Myocyte (in vitro differentiated cells): ENCODE measurements around the gene GLDN. TPM values are rescaled to one million over a fixed set of nuclear protein-coding genes. Genes with fewer than 3 reads are reported as not detected.

Experiments used
- DNase-seq: peaks from one replicate; pipeline ENCODE4 v3.0.0-alpha.2; 2012; ENCODE audit warnings: low read depth
- polyA plus RNA-seq: library from polyadenylated mRNA; unstranded; fragments of >200 nt; gene quantifications from one replicate; pipeline ENCODE4 v1.2.1, GENCODE V29; 2012; ENCODE audit warnings: missing spikeins
- total RNA-seq: library from RNA; depleted of rRNA; stranded (reverse); fragments of >200 nt; gene quantifications from 2 replicates; pipeline ENCODE4 v1.2.3, GENCODE V29; 2014

GLDN gene
- total RNA-seq, result 0.32 TPM in 1 of 2 replicates, not detected in the other
- polyA plus RNA-seq, result 0.13 TPM

- DNase-seq, result peak; percentile 52
These were observed at the start of gene GLDN for GRCh38 chr15:51341366-51342226. Gene GLDN, plus strand, starts transcription at chr15:51341655. Its CDS starts 30 bp downstream, at chr15:51341685.

GRCh38 chr15:51298620-51299019 lies 42.8 kb upstream of the GLDN start:
- no peak for DNase-seq

- DNase-seq, result peak; percentile 82
These were observed 42.1 kb upstream of the GLDN start for GRCh38 chr15:51299187-51300015.

GRCh38 chr15:51302480-51302879 lies 39.0 kb upstream of the GLDN start:
- no peak for DNase-seq

GRCh38 chr15:51303462-51303980 lies 37.9 kb upstream of the GLDN start:
- no peak for DNase-seq

GRCh38 chr15:51307325-51307724 lies 34.1 kb upstream of the GLDN start:
- no peak for DNase-seq

GRCh38 chr15:51307811-51308210 lies 33.6 kb upstream of the GLDN start:
- no peak for DNase-seq

GRCh38 chr15:51310064-51310463 lies 31.4 kb upstream of the GLDN start:
- DNase-seq, result peak; percentile 16

- DNase-seq, result no peak
These were observed 29.9 kb upstream of the GLDN start for GRCh38 chr15:51311510-51311909.

GRCh38 chr15:51312166-51313073 lies 29.0 kb upstream of the GLDN start:
- no peak for DNase-seq

GRCh38 chr15:51313074-51313393 lies 28.4 kb upstream of the GLDN start:
- no peak for DNase-seq

GRCh38 chr15:51313644-51314280 lies 27.7 kb upstream of the GLDN start:
- no peak for DNase-seq

GRCh38 chr15:51314391-51315337 lies 26.8 kb upstream of the GLDN start:
- DNase-seq, result no peak

GRCh38 chr15:51315726-51316125 lies 25.7 kb upstream of the GLDN start:
- DNase-seq, result no peak

GRCh38 chr15:51316636-51317035 lies 24.8 kb upstream of the GLDN start:
- DNase-seq, result no peak

- DNase-seq, result peak; percentile 41
These were observed 22.9 kb upstream of the GLDN start for GRCh38 chr15:51318382-51319150.

- DNase-seq, result no peak
These were observed 21.9 kb upstream of the GLDN start for GRCh38 chr15:51319539-51319938.

- DNase-seq, result no peak
These were observed 20.6 kb upstream of the GLDN start for GRCh38 chr15:51320843-51321242.

GRCh38 chr15:51321316-51321715 lies 20.1 kb upstream of the GLDN start:
- no peak for DNase-seq
